Endothelial cell of umbilical vein (primary cell): ENCODE data around the gene IL2RG. TPM values are rescaled to one million over a fixed set of nuclear protein-coding genes. Genes with fewer than 3 reads are reported as not detected.

Source experiments
- BruUV-seq: library from RNA; stranded (reverse); fragments of 400-500 nt; replicated peaks from 2 replicates; lab custom pipeline; 2021; lab: Mats Ljungman, UMichigan
- CTCF ChIA-PET: fragments of 300-600, 350-600 bp; sonication (Branson Sonifier 250); formaldehyde crosslinking; loops from one replicate; lab custom pipeline; 2021; ENCODE audit warnings: antibody characterized with exemption, inconsistent platforms; lab: Charles Lee
- POLR2A ChIA-PET: fragments of 300-600, 350-600 bp; sonication (Branson Sonifier 250); formaldehyde crosslinking; loops from one replicate; lab custom pipeline; 2021; ENCODE audit warnings: antibody characterized with exemption, inconsistent platforms; lab: Charles Lee
- DNase-seq: peaks from one replicate; pipeline ENCODE4 v3.0.0-alpha.2; 2011; ENCODE audit warnings: low read depth, low spot score
- FAIRE-seq: peaks from 2 replicates; lab custom pipeline; 2011; peaks lifted over from hg19 to GRCh38; lab: Jason Lieb, UNC
- H2AFZ ChIP-seq: 2 replicates; pipeline ENCODE4 v1.6.0; 2012; ENCODE audit warnings: low read depth, low read length, control low read depth, inconsistent platforms
- H3K27ac ChIP-seq: 2 replicates; pipeline ENCODE4 v1.5.1; 2011; ENCODE audit warnings: low read depth, mild to moderate bottlenecking, control low read depth, low read length, moderate library complexity; ENCODE audit not compliant: insufficient read depth
- H3K27me3 ChIP-seq, 2 experiments: 2 replicates each; pipeline versions ENCODE4 v1.6.0 to v1.6.1; 2011; ENCODE audit warnings: low read length in 2 of 2, mixed read lengths in 1 of 2; ENCODE audit not compliant: control insufficient read depth in 2 of 2, insufficient read depth in 2 of 2
- H3K36me3 ChIP-seq, 2 experiments: 2 replicates in 1 of 2; 3 replicates in 1 of 2; pipeline ENCODE4 v1.5.1; 2011; ENCODE audit warnings: low read length in 2 of 2, mild to moderate bottlenecking in 1 of 2, moderate library complexity in 1 of 2; ENCODE audit not compliant: control insufficient read depth in 2 of 2, insufficient read depth in 2 of 2; ENCODE audit errors: extremely low read depth in 1 of 2
- H3K4me1 ChIP-seq: 3 replicates; pipeline ENCODE4 v1.5.1; 2011; ENCODE audit warnings: mild to moderate bottlenecking, low read length; ENCODE audit not compliant: control insufficient read depth, insufficient read depth; ENCODE audit errors: extremely low read depth
- H3K4me2 ChIP-seq: 2 replicates; pipeline ENCODE4 v1.6.1; 2011; ENCODE audit warnings: low read length, control low read depth, mixed read lengths; ENCODE audit not compliant: insufficient read depth
- H3K4me3 ChIP-seq, 3 experiments: fragments of 200-600 bp in 1 of 3; sonication (generic), shearing (Covaris generic) in 1 of 3; replicated peaks in 1 of 3; 2 replicates each; pipeline ENCODE4 v1.5.1; 2011 to 2016; ENCODE audit warnings: control low read depth in 3 of 3, low read length in 3 of 3, mild to moderate bottlenecking in 2 of 3, inconsistent platforms in 1 of 3, low read depth in 1 of 3, moderate library complexity in 1 of 3; ENCODE audit not compliant: insufficient read depth in 1 of 3
- H3K79me2 ChIP-seq: 2 replicates; pipeline ENCODE4 v1.6.0; 2012; ENCODE audit warnings: low read length, inconsistent platforms; ENCODE audit not compliant: control insufficient read depth, insufficient read depth
- H3K9ac ChIP-seq: replicated peaks from 2 replicates; pipeline ENCODE3; 2011; ENCODE audit warnings: low read length, control low read depth; ENCODE audit not compliant: insufficient read depth; ENCODE audit errors: extremely low read depth
- H3K9me1 ChIP-seq: replicated peaks from 3 replicates; pipeline ENCODE4 v1.6.0; 2011; ENCODE audit warnings: mild to moderate bottlenecking, low read length; ENCODE audit not compliant: control insufficient read depth, insufficient read depth; ENCODE audit errors: extremely low read depth
- H3K9me3 ChIP-seq: replicated peaks from 2 replicates; pipeline ENCODE4 v1.5.1; 2012; ENCODE audit warnings: low read length, inconsistent platforms; ENCODE audit not compliant: control insufficient read depth, insufficient read depth
- H4K20me1 ChIP-seq: replicated peaks from 2 replicates; pipeline ENCODE3; 2011; ENCODE audit warnings: mild to moderate bottlenecking, low read length; ENCODE audit not compliant: control insufficient read depth, insufficient read depth; ENCODE audit errors: extremely low read depth
- CTCF ChIP-seq, 2 donors: IDR thresholded peaks; 1 replicate in 1 of 2; 2 replicates in 1 of 2; pipeline ENCODE4 v1.5.1; 2011; ENCODE audit warnings: low read length in 2 of 2, mild to moderate bottlenecking in 2 of 2, moderate library complexity in 2 of 2, control low read depth in 1 of 2, inconsistent platforms in 1 of 2, low read depth in 1 of 2; ENCODE audit not compliant: insufficient read depth in 1 of 2; ENCODE audit errors: extremely low read depth in 1 of 2
- EZH2 ChIP-seq: IDR thresholded peaks from 2 replicates; pipeline ENCODE4 v1.6.1; 2012; ENCODE audit warnings: borderline replicate concordance, low read depth, mild to moderate bottlenecking, moderate library complexity, low read length, inconsistent platforms; ENCODE audit not compliant: severe bottlenecking
- FOS ChIP-seq: IDR thresholded peaks from 2 replicates; pipeline ENCODE4 v1.6.1; 2011; ENCODE audit warnings: mild to moderate bottlenecking, low read length, moderate library complexity, borderline replicate concordance; ENCODE audit not compliant: insufficient read depth
- GATA2 ChIP-seq: IDR thresholded peaks from 2 replicates; pipeline ENCODE4 v1.7.0; 2011; ENCODE audit warnings: low read depth, mild to moderate bottlenecking, moderate library complexity, mixed read lengths, low read length; ENCODE audit not compliant: insufficient read length, insufficient read depth
- JUN ChIP-seq: IDR thresholded peaks from 2 replicates; pipeline ENCODE4 v1.6.1; 2011; ENCODE audit warnings: borderline replicate concordance, low read depth; ENCODE audit not compliant: insufficient read length, insufficient read depth
- MAX ChIP-seq: IDR thresholded peaks from 2 replicates; pipeline ENCODE4 v1.6.1; 2011; ENCODE audit not compliant: insufficient read depth, insufficient read length
- MYC ChIP-seq: IDR thresholded peaks from one replicate; pipeline ENCODE4 v1.6.1; 2011; ENCODE audit warnings: mild to moderate bottlenecking, low read depth, low read length
- POLR2A ChIP-seq: IDR thresholded peaks from 2 replicates; pipeline ENCODE4 v1.6.1; 2012; ENCODE audit warnings: low read depth, mild to moderate bottlenecking, control low read depth, low read length
- POLR2AphosphoS5 ChIP-seq: IDR thresholded peaks from 2 replicates; pipeline ENCODE4 v1.6.1; 2012; ENCODE audit warnings: low read depth, mild to moderate bottlenecking, control low read depth, low read length, moderate library complexity; ENCODE audit not compliant: insufficient read depth
- dilution Hi-C: fragments of 300-500 bp; cut with MboI; formaldehyde crosslinking; loops from one replicate; pipeline ENCODE4 v1.15.0; 2019; ENCODE audit warnings: low sequenced_read_pairs; ENCODE audit not compliant: extremely low pct_ligation_motif_present
- intact Hi-C: fragments of 100-400 bp; cut with micrococcal nuclease; formaldehyde crosslinking; loops from one replicate; pipeline ENCODE4 v1.10.0; 2022
- polyA plus RNA-seq, 4 experiments: library from polyadenylated mRNA; depleted of rRNA in 3 of 4; stranded (reverse) in 3 of 4; unstranded in 1 of 4; fragments of >200 nt; gene quantifications; 2 replicates each; pipeline versions ENCODE4 v1.2.1 to v1.2.3, GENCODE V29; 2011 to 2012; ENCODE audit warnings: missing spikeins in 1 of 4
- total RNA-seq: library from RNA; stranded (reverse); gene quantifications from 2 replicates; pipeline ENCODE4 v1.2.3, GENCODE V29; 2021

Gene IL2RG
- total and polyA plus RNA-seq, 2 donors (not counting 3 experiments of a cell fraction or from before 2014, with no cell fraction given): 0.07 TPM; not detected in 1

GRCh38 chrX:71106427-71106826 lies 5.0 kb downstream of the IL2RG start, which contains the start of gene CXorf65:
Gene CXorf65 (minus strand): TSS chrX:71106740. CDS start chrX:71106556, 184 bp downstream.
- H3K27me3 ChIP-seq: peaks cover 2 to 3% of the 10 kb centered on the region in 2 experiments
- FAIRE-seq (no peak), DNase-seq (no peak)
- H2AFZ ChIP-seq: no peak within 1 kb of the TSS
- H4K20me1 ChIP-seq: no peaks in the 10 kb centered on the region
- no peak within 1 kb of the TSS for H3K9ac ChIP-seq
- no TSS peak for BruUV-seq
- no peaks in the 10 kb centered on the region for H3K4me1 ChIP-seq
- no peak within 1 kb of the TSS for H3K4me2 ChIP-seq
- dilution Hi-C loops (no loop called here), intact Hi-C loops (no loop called here)
- H3K27ac ChIP-seq: no peak within 1 kb of the TSS
- TF ChIP-seq FOS (no peak), MAX (no peak), EZH2 (no peak), POLR2A (no peak), JUN (no peak), MYC (no peak), CTCF (IDR thresholded peaks at IDR 0.05; ENCODE audit: extremely low read depth in 1 of 2, insufficient read depth in 1 of 2, low read depth in 1 of 2, low read length in 2 of 2) (no peak), POLR2AphosphoS5 (no peak), GATA2 (no peak)
- no peaks in the 10 kb centered on the region for H3K9me1 ChIP-seq
- POLR2A ChIA-PET: no interaction called here
- H3K9me3 ChIP-seq: no peaks in the 10 kb centered on the region
- no peaks in the 10 kb centered on the region for H3K79me2 ChIP-seq
- CTCF ChIA-PET: no interaction called here
- no peak within 1 kb of the TSS for H3K4me3 ChIP-seq
- H3K36me3 ChIP-seq: no peaks in the 10 kb centered on the region
